GM12864 (cell line): ENCODE measurements around the gene NKD1.

ENCODE experiments used
- DNase-seq: peaks from one replicate; pipeline ENCODE4 v3.0.0-alpha.2; 2011; ENCODE audit warnings: low read depth
- H3K4me3 ChIP-seq: 2 replicates; pipeline ENCODE4 v1.5.1; 2011; ENCODE audit warnings: mild to moderate bottlenecking, low read depth, low read length, control low read depth
- CTCF ChIP-seq: IDR thresholded peaks from 2 replicates; pipeline ENCODE4 v1.5.1; 2011; ENCODE audit warnings: low read depth, mild to moderate bottlenecking, moderate library complexity, low read length, control low read depth, inconsistent platforms; ENCODE audit errors: missing control alignments

The NKD1 gene

GRCh38 chr16:50664270-50664669, 116.1 kb downstream of the NKD1 start:
- TF ChIP-seq CTCF, result no peak
- H3K4me3 ChIP-seq, result no peak overlapping the region
- no peak for DNase-seq

GRCh38 chr16:50665128-50665878, 117.1 kb downstream of the NKD1 start:
- DNase-seq, result no peak
- H3K4me3 ChIP-seq, result no peak overlapping the region; the same call in 1 of the 2 replicates
- peak; percentile 82 for TF ChIP-seq CTCF

- DNase-seq, result peak; percentile 57
- TF ChIP-seq CTCF, result no peak
Observed at GRCh38 chr16:50666658-50667496, 118.7 kb downstream of the NKD1 start.

GRCh38 chr16:50667497-50668367, 119.5 kb downstream of the NKD1 start:
- no peak overlapping the region for H3K4me3 ChIP-seq
- no peak for TF ChIP-seq CTCF
- no peak for DNase-seq

More at GRCh38 chr16:50666658-50667496, 118.7 kb downstream of the NKD1 start:
- H3K4me3 ChIP-seq, result no peak overlapping the region; the same call in 1 of the 2 replicates

GRCh38 chr16:50668368-50669008, 120.3 kb downstream of the NKD1 start:
- no peak for TF ChIP-seq CTCF
- no peak overlapping the region for H3K4me3 ChIP-seq
- no peak for DNase-seq

GRCh38 chr16:50669741-50670140, 121.5 kb downstream of the NKD1 start:
- no peak overlapping the region for H3K4me3 ChIP-seq
- no peak for DNase-seq
- no peak for TF ChIP-seq CTCF
